ENCODE data around the gene SMU1. TPM values are rescaled to one million over a fixed set of nuclear protein-coding genes. Genes with fewer than 3 reads are reported as not detected.

The SMU1 gene
- total RNA-seq, 1 experiment from 2014 or later = 30.3 TPM

GRCh38 chr9:33114746-33115145 is 38.3 kb upstream of the SMU1 start:
- Histone ChIP-seq H3K27me3 (ENCODE audit: control insufficient read depth, insufficient read depth, low read length) (no peaks in the 10 kb centered on the region), H3K4me3 (ENCODE audit: low read depth in 2 of 2, low read length in 2 of 2) (no peak overlapping the region), H3K27ac (ENCODE audit: low read length) (no peak overlapping the region), H3K4me1 (ENCODE audit: control insufficient read depth, insufficient read depth, low read length) (no peaks in the 10 kb centered on the region), H3K36me3 (ENCODE audit: control insufficient read depth, insufficient read depth, low read length) (no peaks in the 10 kb centered on the region), H3K9me3 (ENCODE audit: control insufficient read depth, insufficient read depth, low read depth, low read length) (no peaks in the 10 kb centered on the region)
- ATAC-seq = no peak
- intact Hi-C loops (cut with micrococcal nuclease; ENCODE audit: unreplicated experiment) (no loop called here), in situ Hi-C loops (cut with HindIII; ENCODE audit: low pct_unique_long_range_greater_than_20kb, low sequenced_read_pairs) (no loop called here)
- ChIA-PET POLR2A (no interaction called here), CTCF (no interaction called here)
- no peak for TF ChIP-seq SIN3A (IDR thresholded peaks at IDR 0.05; ENCODE audit: borderline replicate concordance, insufficient read depth, low read depth, low read length)
- TF ChIP-seq CTCF (IDR thresholded peaks at IDR 0.05) = no peak
- no peak for TF ChIP-seq TCF7L2 (IDR thresholded peaks at IDR 0.05; ENCODE audit: low read depth, low read length)
- DNase-seq (ENCODE audit: low read depth, low spot score) = no peak
- BruUV-seq (replicated peaks) = no TSS peak

DNA sequence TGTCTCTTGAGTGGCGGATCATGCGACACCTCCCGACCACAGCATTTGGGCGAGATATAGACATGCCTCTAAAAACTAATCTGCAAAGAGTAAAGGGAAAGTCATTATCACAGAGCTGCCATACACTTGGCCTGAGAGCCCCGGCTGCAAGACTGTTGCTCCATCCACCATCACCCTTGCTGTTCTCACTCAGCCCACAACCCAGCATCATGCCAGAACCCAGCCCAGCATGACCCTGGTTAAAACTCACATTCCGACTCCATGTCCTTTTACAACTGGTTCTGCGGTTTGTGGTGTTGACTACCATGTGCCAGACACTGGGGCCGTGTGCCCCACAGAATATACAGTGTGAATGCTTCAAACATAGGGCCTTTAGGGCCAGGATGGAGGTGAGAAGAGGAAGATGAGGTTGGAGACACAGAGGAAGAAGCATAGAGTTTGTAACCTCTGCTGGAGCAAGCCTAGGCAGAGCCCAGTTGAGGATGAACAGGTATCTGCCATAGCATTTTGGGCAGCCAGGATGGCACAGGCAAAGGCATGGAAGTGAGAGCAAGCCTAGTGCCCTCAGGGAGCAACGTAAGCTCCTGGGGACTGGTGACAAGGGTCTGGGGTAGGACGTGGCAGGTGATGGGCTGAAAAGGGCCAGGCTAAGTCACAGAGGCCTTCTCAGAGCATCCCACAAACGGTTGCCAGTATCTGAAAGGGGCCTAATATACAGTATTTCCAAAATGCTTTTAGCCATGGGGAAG is 37.5 kb upstream of the SMU1 start:
- ChIA-PET POLR2A (no interaction called here), CTCF (no interaction called here)

More for the DNA sequence above, 37.5 kb upstream of the SMU1 start:
- in situ Hi-C loops (cut with HindIII; ENCODE audit: low pct_unique_long_range_greater_than_20kb, low sequenced_read_pairs) = no loop called here
- BruUV-seq (replicated peaks) = no TSS peak
- TF ChIP-seq POLR2AphosphoS5 (IDR thresholded peaks at IDR 0.05; ENCODE audit: low read depth, low read length) (no peak), REST (IDR thresholded peaks at IDR 0.05; ENCODE audit: insufficient read depth in 1 of 2, low read depth in 2 of 2, low read length in 1 of 2) (no peak), TCF7L2 (IDR thresholded peaks at IDR 0.05; ENCODE audit: low read depth, low read length) (no peak), CTCF (IDR thresholded peaks at IDR 0.05) (no peak), SIN3A (IDR thresholded peaks at IDR 0.05; ENCODE audit: borderline replicate concordance, insufficient read depth, low read depth, low read length) (no peak)
- no peaks in the 10 kb centered on the region for H3K9me3 ChIP-seq (ENCODE audit: control insufficient read depth, insufficient read depth, low read depth, low read length)
- no peak overlapping the region for H3K4me3 ChIP-seq (ENCODE audit: low read depth in 2 of 2, low read length in 2 of 2)
- ATAC-seq (no peak), DNase-seq (ENCODE audit: low read depth, low spot score) (no peak)
- no peaks in the 10 kb centered on the region for H3K27me3 ChIP-seq (ENCODE audit: control insufficient read depth, insufficient read depth, low read length)
- H3K4me1 ChIP-seq (ENCODE audit: control insufficient read depth, insufficient read depth, low read length) = no peaks in the 10 kb centered on the region
- H3K36me3 ChIP-seq (ENCODE audit: control insufficient read depth, insufficient read depth, low read length) = no peaks in the 10 kb centered on the region
- intact Hi-C loops (cut with micrococcal nuclease; ENCODE audit: unreplicated experiment) = no loop called here
- H3K27ac ChIP-seq (ENCODE audit: low read length) = no peak overlapping the region

Data from Panc1 (cell line).